Epithelial cell of proximal tubule (primary cell): ENCODE results near the gene G6PD. TPM values are rescaled to one million over a fixed set of nuclear protein-coding genes. Genes with fewer than 3 reads are reported as not detected.
"Not testable (repeated sequence)": the region's sequence is repeated elsewhere in the genome, so short reads cannot be mapped to it uniquely, and the experiment has no call there.

Experiments used
- DNase-seq: peaks from one replicate; pipeline ENCODE4 v3.0.0-alpha.2; 2011; ENCODE audit warnings: low read depth
- H3K4me3 ChIP-seq: 2 replicates; pipeline ENCODE4 v1.5.1; 2011; ENCODE audit warnings: low read depth, mild to moderate bottlenecking, low read length
- total RNA-seq: library from RNA; depleted of rRNA; stranded (reverse); fragments of >200 nt; gene quantifications from 2 replicates; pipeline ENCODE4 v1.2.3, GENCODE V29; 2015
- TF ChIP-seq, protein P1 (sequence below): conservative IDR thresholded peaks from 2 replicates; pipeline ENCODE4 v1.5.1; 2012; ENCODE audit warnings: low read depth, mild to moderate bottlenecking, low read length

G6PD gene
- total RNA-seq, 1 donor from 2014 or later, result 70.5 TPM

GRCh38 chrX:154558896-154559295 is 12.2 kb upstream of the G6PD start:
- not testable (repeated sequence) for DNase-seq, H3K4me3 ChIP-seq

- not testable (repeated sequence) for H3K4me3 ChIP-seq, DNase-seq
Measured at GRCh38 chrX:154558060-154558690, 11.5 kb upstream of the G6PD start.

- DNase-seq, H3K4me3 ChIP-seq: not testable (repeated sequence)
Measured at GRCh38 chrX:154552112-154552806, 5.6 kb upstream of the G6PD start.

DNA sequence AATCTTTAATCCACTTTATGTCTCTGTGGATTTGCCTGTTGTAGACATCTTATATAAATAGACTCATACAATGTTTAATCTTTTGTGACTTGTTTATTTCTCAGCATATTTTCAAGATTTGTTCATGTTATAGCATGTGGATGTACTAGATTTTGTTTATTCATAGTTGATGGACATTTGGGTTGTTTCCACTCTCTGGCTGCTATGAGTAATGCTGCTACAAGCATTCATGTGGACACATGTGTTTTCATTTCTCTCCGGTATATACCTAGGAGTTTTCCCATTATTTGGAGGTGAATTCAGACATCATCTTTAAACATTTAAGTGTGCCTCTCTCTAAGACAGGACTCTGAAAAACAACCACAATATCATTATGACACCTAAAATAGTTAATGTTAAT is 3.1 kb upstream of the G6PD start:
- no peak for DNase-seq
- TF ChIP-seq, protein P1, sequence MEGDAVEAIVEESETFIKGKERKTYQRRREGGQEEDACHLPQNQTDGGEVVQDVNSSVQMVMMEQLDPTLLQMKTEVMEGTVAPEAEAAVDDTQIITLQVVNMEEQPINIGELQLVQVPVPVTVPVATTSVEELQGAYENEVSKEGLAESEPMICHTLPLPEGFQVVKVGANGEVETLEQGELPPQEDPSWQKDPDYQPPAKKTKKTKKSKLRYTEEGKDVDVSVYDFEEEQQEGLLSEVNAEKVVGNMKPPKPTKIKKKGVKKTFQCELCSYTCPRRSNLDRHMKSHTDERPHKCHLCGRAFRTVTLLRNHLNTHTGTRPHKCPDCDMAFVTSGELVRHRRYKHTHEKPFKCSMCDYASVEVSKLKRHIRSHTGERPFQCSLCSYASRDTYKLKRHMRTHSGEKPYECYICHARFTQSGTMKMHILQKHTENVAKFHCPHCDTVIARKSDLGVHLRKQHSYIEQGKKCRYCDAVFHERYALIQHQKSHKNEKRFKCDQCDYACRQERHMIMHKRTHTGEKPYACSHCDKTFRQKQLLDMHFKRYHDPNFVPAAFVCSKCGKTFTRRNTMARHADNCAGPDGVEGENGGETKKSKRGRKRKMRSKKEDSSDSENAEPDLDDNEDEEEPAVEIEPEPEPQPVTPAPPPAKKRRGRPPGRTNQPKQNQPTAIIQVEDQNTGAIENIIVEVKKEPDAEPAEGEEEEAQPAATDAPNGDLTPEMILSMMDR, result no peak
- H3K4me3 ChIP-seq, result no peak overlapping the region

DNA sequence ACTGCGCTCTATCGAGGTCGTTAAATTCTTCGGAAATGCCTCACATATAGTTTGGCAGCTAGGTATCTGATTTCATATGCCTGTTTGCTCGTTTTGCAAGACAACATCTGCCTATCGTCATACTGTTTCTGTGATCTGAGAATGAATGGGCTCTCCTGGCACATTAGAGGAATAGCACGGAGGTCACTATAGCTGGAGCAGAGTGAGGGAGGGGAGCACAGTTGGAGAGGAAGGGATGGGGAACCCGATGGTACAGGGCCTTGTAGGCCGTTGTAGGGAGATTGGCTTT is 1.3 kb upstream of the G6PD start:
- peak overlapping the region; percentile 84 for H3K4me3 ChIP-seq
- DNase-seq, result no peak
- TF ChIP-seq, protein P1, result no peak

DNA sequence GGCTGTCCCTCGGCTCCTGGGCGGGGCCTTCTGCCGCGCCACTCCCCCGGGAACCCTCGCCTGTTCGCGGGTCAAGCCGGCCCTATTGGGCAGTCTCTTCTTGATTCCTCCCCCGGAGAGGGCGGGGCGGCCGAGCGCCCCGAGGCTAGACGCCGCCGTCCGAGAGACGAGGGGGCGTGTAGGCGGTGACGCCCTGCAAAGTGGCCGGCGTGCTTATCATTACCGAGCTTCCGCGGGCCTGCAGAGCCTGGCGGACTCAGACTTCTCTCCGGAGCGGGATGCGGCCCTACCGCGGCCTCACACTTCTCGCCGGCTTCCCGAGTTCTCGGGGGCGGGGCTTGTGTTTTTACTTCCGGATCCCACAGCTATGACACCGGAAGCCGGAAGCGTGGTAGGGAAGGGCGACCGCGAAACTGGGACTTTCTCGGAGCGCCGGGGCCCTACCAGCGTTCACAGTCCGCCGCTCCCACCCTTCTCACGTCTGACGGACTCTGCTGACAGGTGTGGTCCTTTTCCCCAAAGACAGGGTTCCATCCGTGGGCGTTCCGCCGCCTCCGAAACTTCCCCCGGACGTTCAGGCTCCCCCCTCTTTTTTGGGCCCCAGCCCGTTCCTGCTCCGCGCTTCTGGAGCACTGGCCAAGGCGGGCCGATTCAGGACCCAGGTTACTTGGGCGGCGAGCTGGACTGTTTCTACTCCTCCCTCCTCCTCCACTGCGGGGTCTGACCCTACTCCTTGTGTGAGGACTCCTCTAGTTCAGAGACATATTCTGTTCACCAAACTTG is 790 bp upstream of the G6PD start, which contains the start of gene IKBKG:
Gene IKBKG (plus strand): TSS at position 376 of the 783 bp plus-strand sequence. CDS start 4,383 bp downstream, outside the sequence.
- peak within 1 kb of the TSS; percentile 84 for H3K4me3 ChIP-seq
- DNase-seq, result no peak
- TF ChIP-seq, protein P1, result no peak

DNA sequence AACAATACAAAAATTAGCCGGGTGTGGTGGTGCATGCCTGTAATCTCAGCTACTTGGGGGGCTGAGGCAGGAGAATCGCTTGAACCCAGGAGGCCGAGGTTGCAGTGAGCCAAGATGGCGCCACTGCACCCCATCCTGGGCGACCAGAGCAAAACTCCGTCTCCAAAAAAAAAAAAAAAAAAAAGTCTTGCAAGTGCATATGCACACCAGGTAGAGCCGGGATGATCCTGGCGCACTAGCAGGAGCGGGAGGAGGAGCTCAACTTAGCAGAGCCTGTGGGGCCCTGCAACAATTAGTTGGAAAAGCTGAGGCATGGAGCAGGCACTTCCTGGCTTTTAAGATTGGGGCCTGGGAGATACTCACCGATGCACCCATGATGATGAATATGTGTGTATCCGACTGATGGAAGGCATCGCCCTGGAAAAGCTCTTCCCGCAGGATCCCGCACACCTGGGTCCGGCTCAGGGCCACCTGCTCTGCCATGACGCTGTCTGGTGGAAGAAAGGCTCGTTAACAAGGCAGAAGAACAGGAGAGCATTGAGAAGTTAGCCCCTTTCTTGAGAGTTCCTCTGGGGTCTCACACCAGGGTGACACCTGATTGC is 872 bp downstream of the G6PD start:
- TF ChIP-seq, protein P1, result no peak

GRCh38 chrX:154542723-154543424 is 3.8 kb downstream of the G6PD start:
- TF ChIP-seq, protein P1, result no peak
- no peak overlapping the region for H3K4me3 ChIP-seq
- DNase-seq, result no peak

More for the DNA sequence above, 872 bp downstream of the G6PD start:
- peak overlapping the region; percentile 84 for H3K4me3 ChIP-seq
- no peak for DNase-seq
